Bronchial epithelial cell (primary cell): ENCODE results near the gene EXOSC10. TPM values are rescaled to one million over a fixed set of nuclear protein-coding genes. Genes with fewer than 3 reads are reported as not detected.
"Not testable (repeated sequence)": the region's sequence is repeated elsewhere in the genome, so short reads cannot be mapped to it uniquely, and the experiment has no call there.

ENCODE experiments used
- DNase-seq: peaks from one replicate; pipeline ENCODE4 v3.0.0-alpha.2; 2010; ENCODE audit warnings: low read depth
- FAIRE-seq: peaks from 2 replicates; lab custom pipeline; 2011; peaks lifted over from hg19 to GRCh38; lab: Jason Lieb, UNC
- H3K27me3 ChIP-seq: 2 replicates; pipeline ENCODE4 v1.5.1; 2011; ENCODE audit warnings: low read length; ENCODE audit not compliant: control insufficient read depth, insufficient read depth
- H3K36me3 ChIP-seq: 2 replicates; pipeline ENCODE4 v1.5.1; 2011; ENCODE audit warnings: low read length; ENCODE audit not compliant: control insufficient read depth, insufficient read depth
- H3K4me3 ChIP-seq: 2 replicates; pipeline ENCODE4 v1.5.1; 2011; ENCODE audit warnings: mild to moderate bottlenecking, low read depth, low read length, control low read depth
- total RNA-seq: library from RNA; depleted of rRNA; stranded (reverse); fragments of >200 nt; gene quantifications from 2 replicates; pipeline ENCODE4 v1.2.1, GENCODE V29; 2014
- TF ChIP-seq, protein P1 (sequence below): IDR thresholded peaks from 2 replicates; pipeline ENCODE4 v1.5.1; 2011; ENCODE audit warnings: mild to moderate bottlenecking, moderate library complexity, low read length, control low read depth, inconsistent platforms; ENCODE audit not compliant: insufficient read depth, severe bottlenecking

EXOSC10 gene
- total RNA-seq, 1 donor from 2014 or later: 37.4 TPM

DNA sequence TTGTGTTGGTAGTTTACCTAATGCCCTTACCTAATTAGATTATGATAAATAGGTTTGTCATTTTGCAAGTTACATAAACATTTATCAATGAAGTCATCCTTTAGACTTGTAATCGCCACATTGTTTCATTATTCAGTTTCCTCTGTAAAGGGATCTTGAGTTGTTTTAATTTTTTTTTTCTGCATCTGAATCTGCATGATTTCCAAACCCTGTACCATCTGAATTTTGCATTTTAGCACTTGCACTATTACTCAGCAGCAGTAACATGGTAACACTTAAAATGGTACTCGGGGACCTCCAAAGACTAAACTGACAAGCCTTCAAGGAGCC, 74.8 kb downstream of the EXOSC10 start:
- DNase-seq (peak; percentile 29), FAIRE-seq (no peak)
- TF ChIP-seq, protein P1, sequence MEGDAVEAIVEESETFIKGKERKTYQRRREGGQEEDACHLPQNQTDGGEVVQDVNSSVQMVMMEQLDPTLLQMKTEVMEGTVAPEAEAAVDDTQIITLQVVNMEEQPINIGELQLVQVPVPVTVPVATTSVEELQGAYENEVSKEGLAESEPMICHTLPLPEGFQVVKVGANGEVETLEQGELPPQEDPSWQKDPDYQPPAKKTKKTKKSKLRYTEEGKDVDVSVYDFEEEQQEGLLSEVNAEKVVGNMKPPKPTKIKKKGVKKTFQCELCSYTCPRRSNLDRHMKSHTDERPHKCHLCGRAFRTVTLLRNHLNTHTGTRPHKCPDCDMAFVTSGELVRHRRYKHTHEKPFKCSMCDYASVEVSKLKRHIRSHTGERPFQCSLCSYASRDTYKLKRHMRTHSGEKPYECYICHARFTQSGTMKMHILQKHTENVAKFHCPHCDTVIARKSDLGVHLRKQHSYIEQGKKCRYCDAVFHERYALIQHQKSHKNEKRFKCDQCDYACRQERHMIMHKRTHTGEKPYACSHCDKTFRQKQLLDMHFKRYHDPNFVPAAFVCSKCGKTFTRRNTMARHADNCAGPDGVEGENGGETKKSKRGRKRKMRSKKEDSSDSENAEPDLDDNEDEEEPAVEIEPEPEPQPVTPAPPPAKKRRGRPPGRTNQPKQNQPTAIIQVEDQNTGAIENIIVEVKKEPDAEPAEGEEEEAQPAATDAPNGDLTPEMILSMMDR: no peak
- no peak overlapping the region for H3K4me3 ChIP-seq
- no peaks in the 10 kb centered on the region for H3K27me3 ChIP-seq
- peaks cover 13% of the 10 kb centered on the region for H3K36me3 ChIP-seq

DNA sequence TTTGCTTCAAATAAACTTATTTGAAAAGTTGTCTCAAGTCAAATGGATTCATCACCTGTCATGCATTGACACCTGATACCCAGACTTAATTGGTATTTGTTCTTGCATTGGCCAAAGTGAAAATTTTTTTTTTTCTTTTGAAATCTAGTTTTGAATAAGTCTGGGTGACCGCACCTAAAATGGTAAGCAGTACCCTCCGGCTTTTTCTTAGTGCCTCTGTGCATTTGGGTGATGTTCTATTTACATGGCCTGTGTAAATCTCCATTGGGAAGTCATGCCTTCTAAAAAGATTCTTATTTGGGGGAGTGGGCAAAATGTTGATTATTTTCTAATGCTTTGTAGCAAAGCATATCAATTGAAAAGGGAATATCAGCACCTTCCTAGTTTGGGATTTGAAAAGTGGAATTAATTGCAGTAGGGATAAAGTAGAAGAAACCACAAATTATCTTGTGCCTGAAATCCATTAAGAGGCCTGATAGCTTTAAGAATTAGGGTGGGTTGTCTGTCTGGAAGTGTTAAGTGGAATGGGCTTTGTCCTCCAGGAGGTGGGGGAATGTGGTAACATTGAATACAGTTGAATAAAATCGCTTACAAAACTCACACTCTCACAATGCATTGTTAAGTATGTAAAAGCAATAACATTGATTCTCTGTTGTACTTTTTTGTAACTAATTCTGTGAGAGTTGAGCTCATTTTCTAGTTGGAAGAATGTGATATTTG, 75.4 kb downstream of the EXOSC10 start:
- DNase-seq: no peak
- TF ChIP-seq, protein P1: no peak
- H3K36me3 ChIP-seq: peaks cover 13% of the 10 kb centered on the region
- no peak overlapping the region for H3K4me3 ChIP-seq
- FAIRE-seq: no peak
- H3K27me3 ChIP-seq: no peaks in the 10 kb centered on the region

DNA sequence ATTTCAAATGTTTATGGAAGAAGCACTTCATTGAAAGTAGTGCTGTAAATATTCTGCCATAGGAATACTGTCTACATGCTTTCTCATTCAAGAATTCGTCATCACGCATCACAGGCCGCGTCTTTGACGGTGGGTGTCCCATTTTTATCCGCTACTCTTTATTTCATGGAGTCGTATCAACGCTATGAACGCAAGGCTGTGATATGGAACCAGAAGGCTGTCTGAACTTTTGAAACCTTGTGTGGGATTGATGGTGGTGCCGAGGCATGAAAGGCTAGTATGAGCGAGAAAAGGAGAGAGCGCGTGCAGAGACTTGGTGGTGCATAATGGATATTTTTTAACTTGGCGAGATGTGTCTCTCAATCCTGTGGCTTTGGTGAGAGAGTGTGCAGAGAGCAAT, 76.5 kb downstream of the EXOSC10 start:
- DNase-seq: no peak

DNA sequence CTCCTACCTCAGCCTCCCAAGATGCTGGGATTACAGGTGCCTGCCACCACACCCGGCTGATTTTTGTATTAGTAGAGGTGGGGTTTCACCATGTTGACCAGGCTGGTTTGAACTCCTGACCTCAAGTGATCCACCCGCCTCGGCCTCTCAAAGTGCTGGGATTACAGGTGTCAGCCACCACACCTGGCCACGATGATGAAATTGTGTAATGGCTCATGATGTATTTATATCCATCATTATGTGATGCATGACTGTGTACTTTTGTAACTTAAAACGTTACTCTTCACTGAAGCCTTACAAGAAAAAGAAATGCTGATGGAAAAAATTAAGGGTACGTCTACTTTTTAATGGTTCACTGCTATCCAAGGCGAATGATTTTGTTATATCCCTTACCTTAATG, 79.7 kb downstream of the EXOSC10 start:
- TF ChIP-seq, protein P1: no peak
- FAIRE-seq: no peak
- Histone ChIP-seq H3K27me3 (no peaks in the 10 kb centered on the region), H3K4me3 (no peak overlapping the region), H3K36me3 (peaks cover 20% of the 10 kb centered on the region)
- DNase-seq: no peak

More for the DNA sequence above, 76.5 kb downstream of the EXOSC10 start:
- H3K36me3 ChIP-seq: peaks cover 15% of the 10 kb centered on the region
- no peak overlapping the region for H3K4me3 ChIP-seq
- TF ChIP-seq, protein P1: no peak
- no peaks in the 10 kb centered on the region for H3K27me3 ChIP-seq
- no peak for FAIRE-seq

DNA sequence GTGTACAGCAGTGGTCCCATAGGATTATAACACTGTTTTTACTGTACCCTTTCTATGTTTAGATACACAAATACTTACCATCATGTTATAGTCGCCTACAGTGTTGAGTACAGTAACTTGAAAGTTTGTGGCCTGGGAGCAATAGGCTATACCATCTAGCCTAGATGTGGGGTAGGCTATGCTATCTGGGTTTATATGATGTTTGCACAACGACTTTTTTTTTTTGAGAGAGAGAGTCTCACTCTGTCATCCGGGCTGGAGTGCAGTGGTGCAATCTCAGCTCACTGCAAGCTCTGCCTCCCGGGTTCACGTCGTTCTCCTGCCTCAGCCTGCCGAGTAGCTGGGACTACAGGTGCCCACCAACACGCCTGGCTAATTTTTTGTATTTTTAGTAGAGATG, 80.3 kb downstream of the EXOSC10 start:
- DNase-seq, FAIRE-seq, H3K27me3 ChIP-seq, H3K4me3 ChIP-seq: not testable (repeated sequence)
- peaks cover 22% of the 10 kb centered on the region for H3K36me3 ChIP-seq

Other genes with a start within 250 kb of the EXOSC10 start
- gene TARDBP, start 87.2 kb downstream of the EXOSC10 start, total RNA-seq: 79.0 and 99.9 TPM in 2 replicates
- gene MASP2, start 52.6 kb downstream of the EXOSC10 start, total RNA-seq: not detected in 2 replicates
- 7.4 and 10.8 TPM in 2 replicates for gene SRM, start 39.9 kb downstream of the EXOSC10 start, total RNA-seq
- gene ANGPTL7, start 89.5 kb upstream of the EXOSC10 start, total RNA-seq: not detected in 2 replicates
- 31.9 and 37.6 TPM in 2 replicates for gene MTOR, start 162.7 kb upstream of the EXOSC10 start, total RNA-seq
- 6.7 and 11.1 TPM in 2 replicates for gene UBIAD1, start 173.3 kb upstream of the EXOSC10 start, total RNA-seq